B cell (primary cell): ENCODE results near the gene MS4A2. TPM values are rescaled to one million over a fixed set of nuclear protein-coding genes. Genes with fewer than 3 reads are reported as not detected.
A peak's percentile ranks its signal among the peaks of the same experiment; 100 is the strongest.
"Not testable (repeated sequence)": the region's sequence is repeated elsewhere in the genome, so short reads cannot be mapped to it uniquely, and the experiment has no call there.

ENCODE experiments used
- ATAC-seq: fragments of 200-7000 bp; cut with Tn5 transposase; one replicate; pipeline ENCODE4 v1.10.0; 2021; ENCODE audit warnings: low read depth, mild to moderate bottlenecking, moderate number of reproducible peaks, moderate library complexity
- CTCF ChIA-PET: fragments of 350-600 bp; sonication (Branson Sonifier 250); formaldehyde crosslinking; loops from one replicate; lab custom pipeline; 2021; ENCODE audit warnings: antibody characterized with exemption, inconsistent platforms; lab: Charles Lee
- POLR2A ChIA-PET: fragments of 350-600 bp; sonication (Branson Sonifier 250); formaldehyde crosslinking; loops from one replicate; lab custom pipeline; 2021; ENCODE audit warnings: antibody characterized with exemption; lab: Charles Lee
- DNase-seq: peaks from one replicate; pipeline ENCODE4 v3.0.0; 2013
- H2AFZ ChIP-seq: 2 replicates; pipeline ENCODE4 v1.6.1; 2012; ENCODE audit warnings: mild to moderate bottlenecking, low read depth, low read length; ENCODE audit not compliant: insufficient read depth, poor library complexity, severe bottlenecking
- H3K27ac ChIP-seq, 2 donors: 1 replicate in 1 of 2; 2 replicates in 1 of 2; pipeline ENCODE4 v1.5.1; 2012 to 2013; ENCODE audit warnings: low read length in 2 of 2, mild to moderate bottlenecking in 2 of 2, moderate library complexity in 1 of 2
- H3K27me3 ChIP-seq, 4 experiments: fragments of 200-600 bp in 1 of 4; sonication (generic) in 1 of 4; replicated peaks in 1 of 4; 1 replicate in 2 of 4; 2 replicates in 2 of 4; pipeline versions ENCODE4 v1.6.1 to v1.7.0; 2013 to 2016; ENCODE audit warnings: low read length in 3 of 4, mild to moderate bottlenecking in 2 of 4, mixed read lengths in 1 of 4, moderate library complexity in 1 of 4; ENCODE audit not compliant: insufficient read depth in 4 of 4, control insufficient read depth in 3 of 4; ENCODE audit errors: control extremely low read depth in 1 of 4
- H3K36me3 ChIP-seq, 2 experiments: replicated peaks in 1 of 2; 1 replicate in 1 of 2; 2 replicates in 1 of 2; pipeline versions ENCODE4 v1.6.1 to v1.7.1; 2013; ENCODE audit warnings: low read length in 1 of 2; ENCODE audit not compliant: insufficient read depth in 2 of 2, control insufficient read depth in 1 of 2; ENCODE audit errors: control extremely low read depth in 1 of 2, extremely low read depth in 1 of 2
- H3K4me1 ChIP-seq, 2 donors: fragments of 200-600 bp in 1 of 2; sonication (generic) in 1 of 2; 1 replicate in 1 of 2; 2 replicates in 1 of 2; pipeline versions ENCODE4 v1.5.1 to v1.6.1; 2013 to 2017; ENCODE audit warnings: low read length in 2 of 2; ENCODE audit not compliant: control insufficient read depth in 2 of 2, insufficient read depth in 2 of 2
- H3K4me2 ChIP-seq: replicated peaks from 2 replicates; pipeline ENCODE3; 2012; ENCODE audit warnings: mild to moderate bottlenecking, low read depth, low read length; ENCODE audit not compliant: poor library complexity, severe bottlenecking
- H3K4me3 ChIP-seq, 5 experiments: fragments of 200-600 bp in 1 of 5; sonication (generic) in 1 of 5; 1 replicate in 3 of 5; 2 replicates in 2 of 5; pipeline versions ENCODE4 v1.5.1 to v1.7.0; 2011 to 2016; ENCODE audit warnings: low read length in 4 of 5, mild to moderate bottlenecking in 4 of 5, low read depth in 2 of 5, control low read depth in 1 of 5, moderate library complexity in 1 of 5; ENCODE audit not compliant: insufficient read depth in 1 of 5; ENCODE audit errors: control extremely low read depth in 1 of 5, extremely low read depth in 1 of 5
- H3K79me2 ChIP-seq: fragments of 200-600 bp; sonication (generic); one replicate; pipeline ENCODE4 v1.6.0; 2016; ENCODE audit warnings: low read length; ENCODE audit not compliant: control insufficient read depth, insufficient read depth
- H3K9ac ChIP-seq: fragments of 200-600 bp; sonication (generic); 2 replicates; pipeline ENCODE4 v1.6.1; 2017; ENCODE audit warnings: mild to moderate bottlenecking, low read length, moderate library complexity
- H3K9me3 ChIP-seq, 3 donors: one replicate each; pipeline versions ENCODE4 v1.6.1 to v1.7.1; 2013; ENCODE audit warnings: low read length in 2 of 3; ENCODE audit not compliant: control insufficient read depth in 2 of 3, insufficient read depth in 1 of 3; ENCODE audit errors: control extremely low read depth in 1 of 3
- H4K20me1 ChIP-seq: 2 replicates; pipeline ENCODE4 v1.6.0; 2012; ENCODE audit warnings: mild to moderate bottlenecking, low read length; ENCODE audit not compliant: insufficient read depth, control insufficient read depth, poor library complexity, severe bottlenecking
- H3K27ac Mint-ChIP-seq: one replicate; pipeline ENCODE4 v1.8.0; 2021; ENCODE audit warnings: mixed read lengths
- H3K27me3 Mint-ChIP-seq: one replicate; pipeline ENCODE4 v1.8.0; 2021; ENCODE audit warnings: mixed read lengths
- H3K4me1 Mint-ChIP-seq: one replicate; pipeline ENCODE4 v1.8.0; 2021; ENCODE audit warnings: mixed read lengths
- H3K4me3 Mint-ChIP-seq: one replicate; pipeline ENCODE4 v1.8.0; 2021; ENCODE audit warnings: mixed read lengths
- H3K9me3 Mint-ChIP-seq: one replicate; pipeline ENCODE4 v1.8.0; 2022; ENCODE audit warnings: mixed read lengths; ENCODE audit not compliant: insufficient read depth
- CTCF ChIP-seq: fragments of 200-600 bp; IDR thresholded peaks from one replicate; pipeline ENCODE4 v1.8.0; 2022; ENCODE audit warnings: antibody characterized with exemption, mild to moderate bottlenecking
- EZH2 ChIP-seq: IDR thresholded peaks from 2 replicates; pipeline ENCODE4 v1.6.1; 2012; ENCODE audit warnings: borderline replicate concordance, low read depth, mild to moderate bottlenecking, moderate library complexity, low read length; ENCODE audit not compliant: insufficient read depth, poor library complexity, severe bottlenecking
- WGBS: methylation state at CpG from one replicate; pipeline ENCODE4 v1.1.5; 2013; ENCODE audit warnings: missing lambda C conversion rate; ENCODE audit not compliant: insufficient coverage; 5-methylcytosine and 5-hydroxymethylcytosine counted together
- intact Hi-C: fragments of 100-400 bp; cut with micrococcal nuclease; formaldehyde crosslinking; loops from one replicate; pipeline ENCODE4 v1.10.0; 2022
- polyA plus RNA-seq: library from polyadenylated mRNA; depleted of rRNA; stranded (reverse); fragments of >200 nt; gene quantifications from 2 replicates; pipeline ENCODE4 v1.2.3, GENCODE V29; 2012
- total RNA-seq, 2 donors: library from RNA; stranded (reverse); fragments of 120-200 nt in 1 of 2; gene quantifications; 1 replicate in 1 of 2; 2 replicates in 1 of 2; pipeline versions ENCODE4 v1.2.3 to v1.2.4, GENCODE V29; 2013 to 2022

MS4A2 gene
- total and polyA plus RNA-seq, 2 donors (not counting 1 experiment from before 2014, with no cell fraction given) = not detected

GRCh38 chr11:60100516-60100915 is 12.1 kb downstream of the MS4A2 start:
- H3K9me3 ChIP-seq = no peaks in the 10 kb centered on the region
- WGBS = 67% methylated on average over 1 of the region's 1 CpG
- TF ChIP-seq EZH2 (no peak), CTCF (no peak)

GRCh38 chr11:60101368-60101767 is 12.9 kb downstream of the MS4A2 start:
- H3K36me3 ChIP-seq, H3K9me3 ChIP-seq, H3K27ac ChIP-seq, POLR2A ChIA-PET, H3K9me3 Mint-ChIP-seq, H3K4me2 ChIP-seq, H3K27ac Mint-ChIP-seq, H2AFZ ChIP-seq, H4K20me1 ChIP-seq, intact Hi-C loops, CTCF ChIA-PET, H3K27me3 Mint-ChIP-seq, H3K4me1 ChIP-seq, ATAC-seq, H3K9ac ChIP-seq, DNase-seq, H3K4me3 ChIP-seq, H3K27me3 ChIP-seq, H3K79me2 ChIP-seq: not testable (repeated sequence)
- Mint-ChIP-seq H3K4me1 (peaks cover 16% of the 10 kb centered on the region), H3K4me3 (peak overlapping the region; percentile 47)
- WGBS = 43% methylated on average over 3 of the region's 11 CpGs

More at GRCh38 chr11:60100516-60100915, 12.1 kb downstream of the MS4A2 start:
- Histone ChIP-seq H2AFZ (no peak overlapping the region), H3K79me2 (no peaks in the 10 kb centered on the region), H3K27ac (no peak overlapping the region), H3K4me3 (no peak overlapping the region), H3K36me3 (no peaks in the 10 kb centered on the region), H3K4me1 (peaks cover 0 to 5% of the 10 kb centered on the region in 2 donors), H3K27me3 (no peaks in the 10 kb centered on the region), H3K9ac (no peak overlapping the region), H3K4me2 (no peak overlapping the region), H4K20me1 (no peaks in the 10 kb centered on the region)
- H3K9me3 Mint-ChIP-seq = no peaks in the 10 kb centered on the region
- DNase-seq = no peak
- CTCF ChIA-PET = interaction anchor here (1.2 kb wide), 1 partner anchor 12 kb away, joined by 3 read pairs; the partner anchor contains the start of gene MS4A2
- intact Hi-C loops = no loop called here
- POLR2A ChIA-PET = no interaction called here
- no peak for ATAC-seq
- H3K27me3 Mint-ChIP-seq = no peaks in the 10 kb centered on the region
- no peak overlapping the region for H3K27ac Mint-ChIP-seq
- no peak overlapping the region for H3K4me3 Mint-ChIP-seq
- peaks cover 16% of the 10 kb centered on the region for H3K4me1 Mint-ChIP-seq

DNA sequence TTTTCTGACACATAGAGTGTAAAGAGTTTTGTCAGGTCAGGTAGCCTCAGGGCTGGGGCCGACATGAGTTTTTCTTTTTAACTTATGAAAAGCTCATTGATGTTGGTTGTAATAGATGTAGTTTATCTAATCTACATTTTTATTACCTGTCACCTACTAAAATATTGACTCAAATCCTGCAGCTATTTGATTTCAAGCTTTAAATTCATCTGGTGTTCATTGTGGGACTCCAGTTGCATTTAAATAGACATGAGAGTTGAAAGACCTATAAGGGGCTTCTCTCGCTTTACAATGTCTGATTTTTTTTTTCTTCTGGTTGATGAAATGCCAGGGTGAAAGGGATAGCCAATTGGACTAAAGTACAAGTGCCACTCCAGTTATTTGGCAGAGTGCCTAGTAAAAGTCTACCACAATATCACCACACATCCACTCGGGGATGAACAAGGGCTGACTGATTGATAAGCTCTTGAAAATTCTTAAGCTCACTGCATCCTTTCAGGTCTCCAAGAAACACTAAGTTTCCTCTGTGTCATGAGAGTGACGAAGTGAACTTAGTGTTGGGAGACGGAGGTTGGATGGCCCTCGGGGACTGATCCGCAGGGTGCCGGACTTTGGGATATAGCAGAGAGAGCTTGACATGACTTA is 16.1 kb downstream of the MS4A2 start:
- H3K27ac Mint-ChIP-seq, intact Hi-C loops, H3K9me3 Mint-ChIP-seq, H3K4me1 ChIP-seq, H3K79me2 ChIP-seq, H3K4me3 ChIP-seq, H3K27me3 Mint-ChIP-seq, H4K20me1 ChIP-seq, ATAC-seq, DNase-seq, H3K9ac ChIP-seq, H3K27me3 ChIP-seq, H3K27ac ChIP-seq, CTCF ChIA-PET, POLR2A ChIA-PET, H3K4me3 Mint-ChIP-seq, H3K4me2 ChIP-seq, H2AFZ ChIP-seq, H3K36me3 ChIP-seq, H3K9me3 ChIP-seq: not testable (repeated sequence)
- 70% methylated on average over 2 of the region's 8 CpGs for WGBS
- H3K4me1 Mint-ChIP-seq = peaks cover 16% of the 10 kb centered on the region
